ENCODE results near the gene SFXN5.

DNA sequence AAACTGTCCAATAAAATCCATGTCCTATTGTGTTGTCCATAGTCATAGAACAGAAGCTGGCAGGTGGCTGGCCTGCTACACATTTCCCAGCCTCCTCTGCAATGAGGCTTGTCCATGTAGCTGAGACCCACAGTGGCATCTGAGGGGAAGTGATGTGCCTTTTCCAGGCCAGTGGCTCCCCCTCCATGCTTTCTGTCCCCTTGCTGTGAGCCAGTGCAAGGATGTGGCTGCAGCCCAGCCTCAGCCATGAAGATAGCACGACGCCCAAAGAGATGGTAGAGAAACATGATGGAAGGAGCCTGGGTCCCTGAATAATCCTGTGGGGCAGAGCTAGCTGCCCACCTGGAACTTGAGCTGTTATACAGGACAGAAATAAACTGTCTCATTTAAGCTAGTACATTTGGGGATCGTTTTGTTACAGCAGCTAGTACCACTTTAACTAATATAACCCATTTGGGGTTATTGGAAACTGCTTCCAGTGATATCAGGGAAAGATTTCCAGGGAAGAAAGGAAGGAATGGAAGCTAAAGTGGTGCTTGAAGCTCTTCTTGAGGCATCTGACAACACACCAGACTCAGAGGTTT is 40.3 kb downstream of the SFXN5 start:
- TF ChIP-seq POLR2AphosphoS5 (IDR thresholded peaks at IDR 0.05) (no peak), SMC3 (conservative IDR thresholded peaks at IDR 0.05; ENCODE audit: poor library complexity) (no peak), TAF1 (IDR thresholded peaks at IDR 0.05; ENCODE audit: low read depth) (no peak), MXI1 (conservative IDR thresholded peaks at IDR 0.05; ENCODE audit: poor library complexity, severe bottlenecking) (no peak)
- TF ChIP-seq, protein P1, sequence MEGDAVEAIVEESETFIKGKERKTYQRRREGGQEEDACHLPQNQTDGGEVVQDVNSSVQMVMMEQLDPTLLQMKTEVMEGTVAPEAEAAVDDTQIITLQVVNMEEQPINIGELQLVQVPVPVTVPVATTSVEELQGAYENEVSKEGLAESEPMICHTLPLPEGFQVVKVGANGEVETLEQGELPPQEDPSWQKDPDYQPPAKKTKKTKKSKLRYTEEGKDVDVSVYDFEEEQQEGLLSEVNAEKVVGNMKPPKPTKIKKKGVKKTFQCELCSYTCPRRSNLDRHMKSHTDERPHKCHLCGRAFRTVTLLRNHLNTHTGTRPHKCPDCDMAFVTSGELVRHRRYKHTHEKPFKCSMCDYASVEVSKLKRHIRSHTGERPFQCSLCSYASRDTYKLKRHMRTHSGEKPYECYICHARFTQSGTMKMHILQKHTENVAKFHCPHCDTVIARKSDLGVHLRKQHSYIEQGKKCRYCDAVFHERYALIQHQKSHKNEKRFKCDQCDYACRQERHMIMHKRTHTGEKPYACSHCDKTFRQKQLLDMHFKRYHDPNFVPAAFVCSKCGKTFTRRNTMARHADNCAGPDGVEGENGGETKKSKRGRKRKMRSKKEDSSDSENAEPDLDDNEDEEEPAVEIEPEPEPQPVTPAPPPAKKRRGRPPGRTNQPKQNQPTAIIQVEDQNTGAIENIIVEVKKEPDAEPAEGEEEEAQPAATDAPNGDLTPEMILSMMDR (IDR thresholded peaks at IDR 0.05; ENCODE audit: poor library complexity, severe bottlenecking): no peak

Measured in neural cell (in vitro differentiated cells).